Parathyroid adenoma (tissue), 2 donors: ENCODE data around the gene SFMBT2.

Source experiments
- H2AFZ ChIP-seq: fragments of 300-600 bp; sonication (generic); one replicate; pipeline ENCODE4 v1.7.0; 2017; ENCODE audit warnings: antibody characterized with exemption, mild to moderate bottlenecking
- H3K27ac ChIP-seq: fragments of 300-600 bp; sonication (generic); one replicate; pipeline ENCODE4 v1.7.0; 2017
- H3K27me3 ChIP-seq: fragments of 300-600 bp; sonication (generic); one replicate; pipeline ENCODE4 v1.7.0; 2017; ENCODE audit warnings: low read length; ENCODE audit not compliant: control insufficient read depth, insufficient read depth
- H3K36me3 ChIP-seq: fragments of 300-600 bp; sonication (generic); one replicate; pipeline ENCODE4 v1.7.0; 2017; ENCODE audit warnings: low read length; ENCODE audit not compliant: control insufficient read depth, insufficient read depth
- H3K4me1 ChIP-seq: fragments of 300-600 bp; sonication (generic); one replicate; pipeline ENCODE4 v1.7.0; 2017; ENCODE audit warnings: control low read depth
- H3K4me2 ChIP-seq: fragments of 300-600 bp; sonication (generic); one replicate; pipeline ENCODE4 v1.7.0; 2017; ENCODE audit warnings: low read length
- H3K4me3 ChIP-seq: fragments of 300-600 bp; sonication (generic); one replicate; pipeline ENCODE4 v1.7.0; 2017; ENCODE audit warnings: low read depth, low read length
- H3K79me2 ChIP-seq: fragments of 300-600 bp; sonication (generic); one replicate; pipeline ENCODE4 v1.7.0; 2017; ENCODE audit warnings: control low read depth
- H3K9ac ChIP-seq: fragments of 300-600 bp; sonication (generic); one replicate; pipeline ENCODE4 v1.7.0; 2017; ENCODE audit warnings: mild to moderate bottlenecking
- H3K9me3 ChIP-seq: fragments of 300-600 bp; sonication (generic); one replicate; pipeline ENCODE4 v1.7.0; 2017; ENCODE audit warnings: low read length; ENCODE audit not compliant: control insufficient read depth
- TF ChIP-seq, protein P1 (sequence below): fragments of 300-600 bp; sonication (generic); IDR thresholded peaks from one replicate; pipeline ENCODE4 v1.7.0; 2017; ENCODE audit warnings: antibody characterized with exemption, mild to moderate bottlenecking
- donor health status: primary hyperparathyroidism.

The SFMBT2 gene

DNA sequence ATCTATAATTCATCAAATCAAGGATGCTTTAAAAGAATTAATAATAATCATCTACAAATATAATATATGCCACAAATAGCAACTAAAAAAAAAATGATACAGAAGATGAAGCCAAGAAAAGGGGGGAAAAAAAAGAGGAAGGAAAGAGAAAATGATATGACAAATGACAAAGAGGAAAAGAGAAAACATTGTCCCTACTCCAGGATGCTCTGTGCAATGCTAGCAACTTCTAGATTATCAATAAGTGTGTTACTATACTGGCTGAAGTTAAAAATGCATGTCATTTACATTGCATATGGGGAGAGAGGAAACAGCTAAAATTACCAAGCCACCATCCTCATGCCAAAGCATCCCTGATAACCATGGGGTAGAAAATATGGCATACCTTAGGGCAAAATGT, 104.2 kb downstream of the SFMBT2 start:
- Histone ChIP-seq H3K9ac (no peak overlapping the region), H3K4me3 (no peak overlapping the region), H3K27me3 (no peaks in the 10 kb centered on the region), H3K4me2 (no peak overlapping the region), H3K4me1 (no peaks in the 10 kb centered on the region), H3K27ac (no peak overlapping the region), H3K9me3 (no peaks in the 10 kb centered on the region), H2AFZ (no peak overlapping the region), H3K79me2 (peaks cover 12% of the 10 kb centered on the region), H3K36me3 (no peaks in the 10 kb centered on the region)
- TF ChIP-seq, protein P1, sequence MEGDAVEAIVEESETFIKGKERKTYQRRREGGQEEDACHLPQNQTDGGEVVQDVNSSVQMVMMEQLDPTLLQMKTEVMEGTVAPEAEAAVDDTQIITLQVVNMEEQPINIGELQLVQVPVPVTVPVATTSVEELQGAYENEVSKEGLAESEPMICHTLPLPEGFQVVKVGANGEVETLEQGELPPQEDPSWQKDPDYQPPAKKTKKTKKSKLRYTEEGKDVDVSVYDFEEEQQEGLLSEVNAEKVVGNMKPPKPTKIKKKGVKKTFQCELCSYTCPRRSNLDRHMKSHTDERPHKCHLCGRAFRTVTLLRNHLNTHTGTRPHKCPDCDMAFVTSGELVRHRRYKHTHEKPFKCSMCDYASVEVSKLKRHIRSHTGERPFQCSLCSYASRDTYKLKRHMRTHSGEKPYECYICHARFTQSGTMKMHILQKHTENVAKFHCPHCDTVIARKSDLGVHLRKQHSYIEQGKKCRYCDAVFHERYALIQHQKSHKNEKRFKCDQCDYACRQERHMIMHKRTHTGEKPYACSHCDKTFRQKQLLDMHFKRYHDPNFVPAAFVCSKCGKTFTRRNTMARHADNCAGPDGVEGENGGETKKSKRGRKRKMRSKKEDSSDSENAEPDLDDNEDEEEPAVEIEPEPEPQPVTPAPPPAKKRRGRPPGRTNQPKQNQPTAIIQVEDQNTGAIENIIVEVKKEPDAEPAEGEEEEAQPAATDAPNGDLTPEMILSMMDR = no peak

DNA sequence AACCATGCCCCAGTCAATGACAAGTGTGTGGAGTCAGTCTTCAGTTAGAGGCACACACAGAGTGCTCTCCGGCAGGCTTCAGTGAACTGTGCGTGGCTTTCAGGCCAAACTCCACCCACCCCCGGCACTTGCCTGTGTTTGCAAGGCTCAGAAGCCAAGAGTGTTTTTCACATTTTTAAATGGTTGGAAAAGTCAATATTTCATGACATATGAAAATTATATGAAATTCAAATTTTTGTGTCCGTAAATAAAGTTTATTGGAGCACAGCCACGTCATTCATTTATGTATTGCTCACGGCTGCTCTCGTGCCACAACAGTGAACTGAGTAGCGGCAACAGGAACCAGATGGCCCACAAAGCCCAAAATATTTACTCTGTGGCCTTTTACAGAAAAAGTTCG, 104.7 kb downstream of the SFMBT2 start:
- Histone ChIP-seq H3K79me2 (peaks cover 14% of the 10 kb centered on the region), H3K27ac (no peak overlapping the region), H3K9me3 (no peaks in the 10 kb centered on the region), H3K4me2 (no peak overlapping the region), H3K36me3 (no peaks in the 10 kb centered on the region), H3K4me1 (no peaks in the 10 kb centered on the region), H3K4me3 (no peak overlapping the region), H3K9ac (no peak overlapping the region), H2AFZ (no peak overlapping the region), H3K27me3 (no peaks in the 10 kb centered on the region)
- TF ChIP-seq, protein P1 = no peak

DNA sequence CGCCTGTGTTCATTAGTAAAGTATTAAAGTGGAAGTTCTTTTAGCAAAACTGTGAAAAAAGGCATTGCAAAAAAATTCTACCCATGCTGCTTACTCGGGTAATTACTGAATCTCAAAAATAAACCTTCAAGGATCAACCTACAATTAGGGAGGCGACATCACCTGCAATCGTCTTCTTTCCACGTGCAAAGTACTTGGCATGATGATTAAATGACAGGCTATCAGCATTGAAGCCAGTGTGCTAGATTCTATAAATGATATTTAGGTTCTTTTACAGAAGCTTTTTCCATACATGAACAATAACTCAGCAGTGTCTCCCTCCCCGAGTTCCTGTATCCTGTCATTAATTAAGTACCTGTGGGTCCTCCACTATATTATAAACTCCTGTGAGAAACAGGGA, 105.8 kb downstream of the SFMBT2 start:
- H3K79me2 ChIP-seq = peaks cover 12% of the 10 kb centered on the region
- no peak overlapping the region for H3K4me2 ChIP-seq
- H3K27ac ChIP-seq = no peak overlapping the region
- TF ChIP-seq, protein P1 = no peak
- no peaks in the 10 kb centered on the region for H3K4me1 ChIP-seq
- no peaks in the 10 kb centered on the region for H3K9me3 ChIP-seq
- H3K9ac ChIP-seq = no peak overlapping the region
- H2AFZ ChIP-seq = no peak overlapping the region
- no peaks in the 10 kb centered on the region for H3K36me3 ChIP-seq
- no peaks in the 10 kb centered on the region for H3K27me3 ChIP-seq
- H3K4me3 ChIP-seq = no peak overlapping the region

DNA sequence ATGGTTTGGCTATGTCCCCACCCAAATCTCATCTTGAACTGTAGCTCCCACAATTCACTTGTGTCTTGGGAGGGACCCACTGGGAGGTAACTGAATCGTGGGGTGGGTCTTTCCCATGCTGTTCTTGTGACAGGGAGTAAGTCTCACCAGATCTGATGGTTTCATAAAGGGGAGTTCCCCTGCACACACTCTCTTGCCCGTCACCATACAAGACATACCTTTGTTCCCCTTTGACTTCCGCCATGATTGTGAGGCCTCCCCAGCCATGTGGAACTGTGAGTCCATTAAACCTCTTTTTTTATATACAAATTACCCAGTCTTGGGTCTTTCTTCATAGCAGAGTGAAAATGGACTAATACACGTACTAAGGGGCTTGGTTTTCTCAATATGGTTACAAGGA, 106.7 kb downstream of the SFMBT2 start:
- no peaks in the 10 kb centered on the region for H3K36me3 ChIP-seq
- H2AFZ ChIP-seq = no peak overlapping the region
- no peak overlapping the region for H3K9ac ChIP-seq
- no peaks in the 10 kb centered on the region for H3K27me3 ChIP-seq
- no peaks in the 10 kb centered on the region for H3K4me1 ChIP-seq
- H3K9me3 ChIP-seq = no peaks in the 10 kb centered on the region
- H3K27ac ChIP-seq = no peak overlapping the region
- H3K4me3 ChIP-seq = no peak overlapping the region
- H3K4me2 ChIP-seq = no peak overlapping the region
- TF ChIP-seq, protein P1 = no peak
- H3K79me2 ChIP-seq = peaks cover 12% of the 10 kb centered on the region

DNA sequence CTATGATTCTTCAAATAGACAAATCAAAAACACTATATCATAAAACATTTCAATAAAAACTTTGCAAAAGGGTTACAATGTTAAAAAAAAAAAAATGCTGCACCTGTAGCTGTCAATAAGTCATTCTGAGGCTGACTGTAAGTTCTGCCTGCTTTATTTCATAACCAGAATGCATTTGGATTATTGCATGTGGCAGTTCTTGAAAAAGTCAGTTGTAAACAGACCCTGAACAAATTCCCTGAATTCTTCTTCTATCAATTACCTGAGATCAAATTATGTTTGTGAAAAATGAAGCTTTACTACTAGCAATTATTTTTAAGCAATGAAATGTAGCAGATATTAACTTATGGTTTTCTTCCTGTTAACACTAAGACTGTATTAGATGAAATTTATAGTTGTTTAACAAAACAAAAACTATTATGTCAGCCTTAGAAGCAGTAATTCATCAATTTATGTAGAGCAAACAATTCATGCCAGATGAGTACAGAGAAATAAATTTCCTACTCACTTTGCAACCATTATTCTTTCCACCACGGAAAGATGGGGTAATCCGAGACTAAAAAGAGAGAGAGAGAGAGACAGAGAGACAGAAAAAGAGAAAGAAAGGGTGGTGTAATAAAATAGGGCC, 107.8 kb downstream of the SFMBT2 start:
- Histone ChIP-seq H3K9me3 (no peaks in the 10 kb centered on the region), H3K27ac (no peak overlapping the region), H3K4me1 (no peaks in the 10 kb centered on the region), H3K36me3 (no peaks in the 10 kb centered on the region), H3K9ac (no peak overlapping the region), H3K79me2 (peaks cover 12% of the 10 kb centered on the region), H3K4me2 (no peak overlapping the region), H3K4me3 (no peak overlapping the region), H2AFZ (no peak overlapping the region), H3K27me3 (no peaks in the 10 kb centered on the region)
- TF ChIP-seq, protein P1 = no peak
